H9 (cell line): Measurements from ENCODE around the gene TMEM205. TPM values are rescaled to one million over a fixed set of nuclear protein-coding genes. Genes with fewer than 3 reads are reported as not detected.

Source experiments
- DNase-seq: peaks from one replicate; pipeline ENCODE4 v3.0.0-alpha.2; 2017
- H2AFZ ChIP-seq: one replicate; pipeline ENCODE4 v1.6.1; 2013; ENCODE audit warnings: mild to moderate bottlenecking, low read length, control low read depth, moderate library complexity
- H2AK5ac ChIP-seq: 2 replicates; pipeline ENCODE4 v1.6.1; 2013; ENCODE audit warnings: low read length, control low read depth, mixed read lengths; ENCODE audit not compliant: insufficient read length
- H2BK120ac ChIP-seq: one replicate; pipeline ENCODE4 v1.6.1; 2013; ENCODE audit warnings: low read depth, mild to moderate bottlenecking, low read length, control low read depth, inconsistent platforms; ENCODE audit not compliant: poor library complexity, severe bottlenecking
- H2BK12ac ChIP-seq: 2 replicates; pipeline ENCODE4 v1.6.1; 2013; ENCODE audit warnings: low read length, control low read depth, mixed read lengths, low read depth; ENCODE audit not compliant: insufficient read length
- H2BK15ac ChIP-seq: 2 replicates; pipeline ENCODE4 v1.6.1; 2013; ENCODE audit warnings: low read depth, low read length, control low read depth
- H2BK20ac ChIP-seq: one replicate; pipeline ENCODE4 v1.6.1; 2013; ENCODE audit warnings: low read depth, mild to moderate bottlenecking, low read length, control low read depth, inconsistent platforms; ENCODE audit not compliant: poor library complexity, severe bottlenecking
- H2BK5ac ChIP-seq: 2 replicates; pipeline ENCODE4 v1.6.1; 2013; ENCODE audit warnings: low read length, control low read depth, mixed read lengths; ENCODE audit not compliant: insufficient read length
- H3K14ac ChIP-seq: 2 replicates; pipeline ENCODE4 v1.6.1; 2013; ENCODE audit warnings: low read length, control low read depth; ENCODE audit not compliant: insufficient read depth
- H3K18ac ChIP-seq: 2 replicates; pipeline ENCODE4 v1.6.1; 2013; ENCODE audit warnings: low read depth, mild to moderate bottlenecking, mixed read lengths, low read length, control low read depth; ENCODE audit not compliant: insufficient read length
- H3K23ac ChIP-seq: 2 replicates; pipeline ENCODE4 v1.6.1; 2013; ENCODE audit warnings: low read length, control low read depth, mixed read lengths, low read depth; ENCODE audit not compliant: insufficient read length
- H3K23me2 ChIP-seq: 2 replicates; pipeline ENCODE4 v1.6.1; 2013; ENCODE audit warnings: low read depth, mild to moderate bottlenecking, mixed read lengths, low read length, control low read depth; ENCODE audit not compliant: insufficient read length, poor library complexity, severe bottlenecking
- H3K27ac ChIP-seq: 2 replicates; pipeline ENCODE4 v1.5.1; 2013; ENCODE audit warnings: low read length, control low read depth, mixed read lengths, low read depth; ENCODE audit not compliant: insufficient read length
- H3K27me3 ChIP-seq: 2 replicates; pipeline ENCODE4 v1.6.1; 2013; ENCODE audit warnings: low read length, control low read depth, inconsistent platforms; ENCODE audit not compliant: insufficient read depth
- H3K4ac ChIP-seq: 2 replicates; pipeline ENCODE4 v1.6.1; 2013; ENCODE audit warnings: low read depth, mild to moderate bottlenecking, control low read depth, inconsistent platforms, low read length, moderate library complexity
- H3K4me1 ChIP-seq: 2 replicates; pipeline ENCODE4 v1.6.1; 2013; ENCODE audit warnings: low read length, control low read depth, inconsistent platforms; ENCODE audit not compliant: insufficient read depth
- H3K4me2 ChIP-seq: 2 replicates; pipeline ENCODE4 v1.6.1; 2013; ENCODE audit warnings: low read length, control low read depth, mixed read lengths; ENCODE audit not compliant: insufficient read length, insufficient read depth
- H3K56ac ChIP-seq: 2 replicates; pipeline ENCODE4 v1.6.1; 2013; ENCODE audit warnings: low read depth, mild to moderate bottlenecking, mixed read lengths, low read length, control low read depth; ENCODE audit not compliant: insufficient read length
- H3K79me1 ChIP-seq: 2 replicates; pipeline ENCODE4 v1.6.1; 2013; ENCODE audit warnings: low read depth, mild to moderate bottlenecking, moderate library complexity, low read length, control low read depth, inconsistent platforms; ENCODE audit not compliant: insufficient read depth, poor library complexity, severe bottlenecking
- H3K79me2 ChIP-seq: 2 replicates; pipeline ENCODE4 v1.6.1; 2013; ENCODE audit warnings: low read length, control low read depth, inconsistent platforms; ENCODE audit not compliant: insufficient read depth
- H3K9ac ChIP-seq: 2 replicates; pipeline ENCODE4 v1.6.1; 2013; ENCODE audit warnings: low read length, control low read depth, mixed read lengths; ENCODE audit not compliant: insufficient read length; ENCODE audit errors: extremely low read depth
- H3K9me3 ChIP-seq: one replicate; pipeline ENCODE4 v1.6.1; 2013; ENCODE audit warnings: low read depth, low read length, inconsistent platforms; ENCODE audit not compliant: control insufficient read depth
- H3T11ph ChIP-seq: one replicate; pipeline ENCODE4 v1.6.1; 2013; ENCODE audit warnings: mild to moderate bottlenecking, low read length, control low read depth, inconsistent platforms
- H4K20me1 ChIP-seq: one replicate; pipeline ENCODE4 v1.6.1; 2013; ENCODE audit not compliant: control insufficient read depth, insufficient read length, insufficient read depth
- H4K5ac ChIP-seq: 2 replicates; pipeline ENCODE4 v1.6.1; 2013; ENCODE audit warnings: low read depth, mild to moderate bottlenecking, mixed read lengths, low read length, control low read depth; ENCODE audit not compliant: insufficient read length
- H4K8ac ChIP-seq: replicated peaks from 2 replicates; pipeline ENCODE4 v1.6.1; 2013; ENCODE audit warnings: low read length, control low read depth, mixed read lengths, low read depth; ENCODE audit not compliant: insufficient read length
- H4K91ac ChIP-seq: 2 replicates; pipeline ENCODE4 v1.6.1; 2013; ENCODE audit warnings: low read depth, mild to moderate bottlenecking, moderate library complexity, mixed read lengths, low read length, control low read depth; ENCODE audit not compliant: insufficient read length
- H3K27ac Mint-ChIP-seq, 3 experiments: 2 replicates in 2 of 3; 3 replicates in 1 of 3; pipeline ENCODE4 v1.8.0; 2020 to 2021; ENCODE audit warnings: mixed read lengths in 3 of 3, mild to moderate bottlenecking in 1 of 3, moderate library complexity in 1 of 3
- H3K27me3 Mint-ChIP-seq: 2 replicates; pipeline ENCODE4 v1.8.0; 2021; ENCODE audit warnings: low read depth, mild to moderate bottlenecking, moderate library complexity, mixed read lengths
- H3K36me3 Mint-ChIP-seq, 3 experiments: 2 replicates in 2 of 3; 3 replicates in 1 of 3; pipeline ENCODE4 v1.8.0; 2020 to 2021; ENCODE audit warnings: low read depth in 3 of 3, mixed read lengths in 3 of 3; ENCODE audit not compliant: insufficient read depth in 1 of 3
- H3K4me1 Mint-ChIP-seq, 2 experiments: 2 replicates each; pipeline ENCODE4 v1.8.0; 2020; ENCODE audit warnings: mixed read lengths in 2 of 2
- H3K4me3 Mint-ChIP-seq, 2 experiments: 2 replicates in 1 of 2; 3 replicates in 1 of 2; pipeline ENCODE4 v1.8.0; 2020 to 2021; ENCODE audit warnings: mild to moderate bottlenecking in 2 of 2, mixed read lengths in 2 of 2, moderate library complexity in 1 of 2
- H3K9me3 Mint-ChIP-seq, 2 experiments: 2 replicates in 1 of 2; 3 replicates in 1 of 2; pipeline ENCODE4 v1.8.0; 2020; ENCODE audit warnings: mild to moderate bottlenecking in 2 of 2, mixed read lengths in 2 of 2, moderate library complexity in 1 of 2
- WGBS: extraction: QIAGEN DNeasy Blood & Tissue Kit; methylation state at CpG from one replicate; pipeline ENCODE4 v1.1.7; 2013; ENCODE audit warnings: missing lambda C conversion rate, low lambda C conversion rate, mixed read lengths; ENCODE audit not compliant: insufficient read length; ENCODE audit errors: extremely low coverage; 5-methylcytosine and 5-hydroxymethylcytosine counted together
- total RNA-seq: library from RNA; stranded (reverse); gene quantifications from 2 replicates; pipeline ENCODE4 v1.2.1, GENCODE V29; 2021
- TF ChIP-seq, protein P1 (sequence below): fragments of 200-600 bp; sonication (generic); conservative IDR thresholded peaks from 3 replicates; pipeline ENCODE4 v1.8.0; 2021; ENCODE audit warnings: antibody characterized with exemption, mild to moderate bottlenecking

The TMEM205 gene
- total RNA-seq, 1 experiment from 2014 or later, result 69.7 TPM

GRCh38 chr19:11373166-11373884 is 27.3 kb upstream of the TMEM205 start:
- DNase-seq, result peak; percentile 74
- H4K20me1 ChIP-seq, result no peaks in the 10 kb centered on the region
- H2BK5ac ChIP-seq, result no peak overlapping the region
- no peak overlapping the region for H3K27ac ChIP-seq
- H3K4me1 Mint-ChIP-seq, result peaks cover 6 to 18% of the 10 kb centered on the region in 2 experiments
- no peak overlapping the region for H3K4ac ChIP-seq
- no peaks in the 10 kb centered on the region for H3K23me2 ChIP-seq
- H2BK15ac ChIP-seq, result no peak overlapping the region
- H3K23ac ChIP-seq, result no peak overlapping the region
- H3K27me3 Mint-ChIP-seq, result no peaks in the 10 kb centered on the region
- H3K27me3 ChIP-seq, result no peaks in the 10 kb centered on the region
- WGBS, result no CpG with 5 or more reads among the region's 10 CpGs
- peaks cover 3 to 28% (median 19%) of the 10 kb centered on the region in 3 experiments for H3K36me3 Mint-ChIP-seq
- H3K79me1 ChIP-seq, result no peaks in the 10 kb centered on the region
- no peaks in the 10 kb centered on the region for H3K79me2 ChIP-seq
- H3K4me1 ChIP-seq, result no peaks in the 10 kb centered on the region
- no peak overlapping the region for H4K8ac ChIP-seq
- no peak overlapping the region; a peak in 1 of 5 replicates for H3K4me3 Mint-ChIP-seq
- H2AFZ ChIP-seq, result no peak overlapping the region
- no peak overlapping the region for H2BK20ac ChIP-seq
- TF ChIP-seq, protein P1, sequence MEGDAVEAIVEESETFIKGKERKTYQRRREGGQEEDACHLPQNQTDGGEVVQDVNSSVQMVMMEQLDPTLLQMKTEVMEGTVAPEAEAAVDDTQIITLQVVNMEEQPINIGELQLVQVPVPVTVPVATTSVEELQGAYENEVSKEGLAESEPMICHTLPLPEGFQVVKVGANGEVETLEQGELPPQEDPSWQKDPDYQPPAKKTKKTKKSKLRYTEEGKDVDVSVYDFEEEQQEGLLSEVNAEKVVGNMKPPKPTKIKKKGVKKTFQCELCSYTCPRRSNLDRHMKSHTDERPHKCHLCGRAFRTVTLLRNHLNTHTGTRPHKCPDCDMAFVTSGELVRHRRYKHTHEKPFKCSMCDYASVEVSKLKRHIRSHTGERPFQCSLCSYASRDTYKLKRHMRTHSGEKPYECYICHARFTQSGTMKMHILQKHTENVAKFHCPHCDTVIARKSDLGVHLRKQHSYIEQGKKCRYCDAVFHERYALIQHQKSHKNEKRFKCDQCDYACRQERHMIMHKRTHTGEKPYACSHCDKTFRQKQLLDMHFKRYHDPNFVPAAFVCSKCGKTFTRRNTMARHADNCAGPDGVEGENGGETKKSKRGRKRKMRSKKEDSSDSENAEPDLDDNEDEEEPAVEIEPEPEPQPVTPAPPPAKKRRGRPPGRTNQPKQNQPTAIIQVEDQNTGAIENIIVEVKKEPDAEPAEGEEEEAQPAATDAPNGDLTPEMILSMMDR, result no peak
- H3K9ac ChIP-seq, result no peak overlapping the region
- H3K4me2 ChIP-seq, result peak overlapping the region; percentile 11
- no peak overlapping the region for H4K91ac ChIP-seq
- H3K27ac Mint-ChIP-seq, result peak overlapping the region in 1 of 3 experiments; percentile 68; a peak in 3 of 7 replicates
- H2AK5ac ChIP-seq, result no peak overlapping the region
- no peak overlapping the region for H3K56ac ChIP-seq
- H3K18ac ChIP-seq, result no peak overlapping the region
- no peak overlapping the region for H3T11ph ChIP-seq
- no peak overlapping the region for H2BK12ac ChIP-seq
- no peak overlapping the region for H2BK120ac ChIP-seq
- H3K9me3 Mint-ChIP-seq, result no peaks in the 10 kb centered on the region
- no peak overlapping the region for H3K14ac ChIP-seq
- no peak overlapping the region for H4K5ac ChIP-seq
- no peaks in the 10 kb centered on the region for H3K9me3 ChIP-seq
